ENCODE data around the gene KDM4D.
"Not testable (repeated sequence)": the region's sequence is repeated elsewhere in the genome, so short reads cannot be mapped to it uniquely, and the experiment has no call there.

Gene KDM4D

GRCh38 chr11:94926271-94926625, 47.3 kb upstream of the KDM4D start:
- no peak for TF ChIP-seq CTCF (IDR thresholded peaks at IDR 0.05)
- no peaks in the 10 kb centered on the region for H3K36me3 ChIP-seq (ENCODE audit: control insufficient read depth, insufficient read depth, low read length)
- H3K9me3 ChIP-seq (ENCODE audit: control insufficient read depth, low read length) = no peaks in the 10 kb centered on the region
- no peaks in the 10 kb centered on the region for H3K79me2 ChIP-seq
- H3K27ac ChIP-seq = peak overlapping the region; percentile 6
- H3K4me3 ChIP-seq (ENCODE audit: low read depth, low read length) = no peak overlapping the region
- H3K27me3 ChIP-seq (ENCODE audit: control insufficient read depth, insufficient read depth, low read length) = no peaks in the 10 kb centered on the region
- H2AFZ ChIP-seq = no peak overlapping the region
- H3K4me2 ChIP-seq (ENCODE audit: low read length) = no peak overlapping the region
- H3K9ac ChIP-seq = no peak overlapping the region
- peaks cover 2% of the 10 kb centered on the region for H3K4me1 ChIP-seq

GRCh38 chr11:94926698-94927237, 46.7 kb upstream of the KDM4D start:
- Histone ChIP-seq H2AFZ (no peak overlapping the region), H3K9ac (no peak overlapping the region), H3K4me1 (peaks cover 2% of the 10 kb centered on the region), H3K36me3 (ENCODE audit: control insufficient read depth, insufficient read depth, low read length) (no peaks in the 10 kb centered on the region), H3K9me3 (ENCODE audit: control insufficient read depth, low read length) (no peaks in the 10 kb centered on the region), H3K4me3 (ENCODE audit: low read depth, low read length) (no peak overlapping the region), H3K4me2 (ENCODE audit: low read length) (no peak overlapping the region), H3K27ac (peak overlapping the region; percentile 62), H3K79me2 (no peaks in the 10 kb centered on the region), H3K27me3 (ENCODE audit: control insufficient read depth, insufficient read depth, low read length) (no peaks in the 10 kb centered on the region)
- no peak for TF ChIP-seq CTCF (IDR thresholded peaks at IDR 0.05)

- no peaks in the 10 kb centered on the region for H3K36me3 ChIP-seq (ENCODE audit: control insufficient read depth, insufficient read depth, low read length)
- H2AFZ ChIP-seq = no peak overlapping the region
- peaks cover 2% of the 10 kb centered on the region for H3K4me1 ChIP-seq
- H3K9ac ChIP-seq = no peak overlapping the region
- H3K4me3 ChIP-seq (ENCODE audit: low read depth, low read length) = no peak overlapping the region
- H3K79me2 ChIP-seq = no peaks in the 10 kb centered on the region
- H3K27me3 ChIP-seq (ENCODE audit: control insufficient read depth, insufficient read depth, low read length) = no peaks in the 10 kb centered on the region
- H3K27ac ChIP-seq = peak overlapping the region; percentile 15
- H3K4me2 ChIP-seq (ENCODE audit: low read length) = no peak overlapping the region
- no peak for TF ChIP-seq CTCF (IDR thresholded peaks at IDR 0.05)
- H3K9me3 ChIP-seq (ENCODE audit: control insufficient read depth, low read length) = no peaks in the 10 kb centered on the region
Measured at GRCh38 chr11:94928117-94928990, 45.2 kb upstream of the KDM4D start.

GRCh38 chr11:94932072-94932471, 41.4 kb upstream of the KDM4D start:
- H3K9me3 ChIP-seq (ENCODE audit: control insufficient read depth, low read length); H3K9ac ChIP-seq; H3K27ac ChIP-seq; H3K4me1 ChIP-seq; H3K36me3 ChIP-seq (ENCODE audit: control insufficient read depth, insufficient read depth, low read length); H3K27me3 ChIP-seq (ENCODE audit: control insufficient read depth, insufficient read depth, low read length); H3K79me2 ChIP-seq; H2AFZ ChIP-seq; H3K4me3 ChIP-seq (ENCODE audit: low read depth, low read length); H3K4me2 ChIP-seq (ENCODE audit: low read length): not testable (repeated sequence)

- Histone ChIP-seq H3K27ac (no peak overlapping the region), H3K4me3 (ENCODE audit: low read depth, low read length) (no peak overlapping the region), H3K79me2 (no peaks in the 10 kb centered on the region), H3K9ac (no peak overlapping the region), H3K4me1 (peaks cover 2% of the 10 kb centered on the region), H3K9me3 (ENCODE audit: control insufficient read depth, low read length) (no peaks in the 10 kb centered on the region), H3K4me2 (ENCODE audit: low read length) (no peak overlapping the region), H3K36me3 (ENCODE audit: control insufficient read depth, insufficient read depth, low read length) (no peaks in the 10 kb centered on the region), H2AFZ (no peak overlapping the region), H3K27me3 (ENCODE audit: control insufficient read depth, insufficient read depth, low read length) (no peaks in the 10 kb centered on the region)
- no peak for TF ChIP-seq CTCF (IDR thresholded peaks at IDR 0.05)
Measured at GRCh38 chr11:94932503-94932902, 41.0 kb upstream of the KDM4D start.
